ENCODE measurements around the gene HTR6. TPM values are rescaled to one million over a fixed set of nuclear protein-coding genes. Genes with fewer than 3 reads are reported as not detected.

The HTR6 gene
- total RNA-seq, 1 donor from 2014 or later, result not detected

DNA sequence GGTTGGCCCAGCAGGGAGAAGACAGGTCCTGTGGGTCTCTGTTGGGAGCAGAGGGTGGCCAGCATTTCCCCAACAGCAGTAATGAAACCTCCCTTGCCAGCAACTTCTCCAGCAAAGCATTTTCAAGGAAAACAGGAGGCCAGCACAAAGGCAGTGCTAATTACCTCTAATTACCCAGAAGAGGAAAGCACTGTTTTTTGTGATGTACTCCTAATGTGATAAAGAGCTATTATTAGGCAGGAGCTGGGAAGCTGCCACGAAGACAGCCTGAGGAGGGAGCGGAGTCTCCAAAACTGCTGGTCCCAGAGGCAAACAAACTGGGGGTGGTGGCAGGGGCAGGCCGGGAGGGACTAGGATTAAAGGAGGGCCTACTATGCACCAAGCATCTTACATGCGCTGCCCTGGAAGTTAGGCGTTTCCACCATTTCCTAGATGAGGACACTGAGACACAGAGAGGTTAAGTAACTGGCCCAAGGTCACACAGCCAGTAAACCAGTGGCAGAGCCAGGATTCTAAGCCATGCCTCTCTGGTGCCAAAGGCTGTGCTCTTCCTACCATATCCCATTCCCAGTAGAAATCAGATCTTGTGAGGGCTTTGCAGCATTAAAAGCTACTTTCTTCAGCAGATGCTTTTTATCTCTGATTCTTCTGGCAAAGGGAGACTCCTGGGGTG, 24.5 kb downstream of the HTR6 start:
- Mint-ChIP-seq H3K4me1 (ENCODE audit: unreplicated experiment) (no peaks in the 10 kb centered on the region), H3K4me3 (ENCODE audit: unreplicated experiment) (no peak overlapping the region), H3K27me3 (ENCODE audit: unreplicated experiment) (no peaks in the 10 kb centered on the region), H3K36me3 (ENCODE audit: low read depth, unreplicated experiment) (peaks cover 3% of the 10 kb centered on the region), H3K9me3 (ENCODE audit: unreplicated experiment) (no peaks in the 10 kb centered on the region), H3K27ac (ENCODE audit: unreplicated experiment) (no peak overlapping the region)
- TF ChIP-seq, protein P1, sequence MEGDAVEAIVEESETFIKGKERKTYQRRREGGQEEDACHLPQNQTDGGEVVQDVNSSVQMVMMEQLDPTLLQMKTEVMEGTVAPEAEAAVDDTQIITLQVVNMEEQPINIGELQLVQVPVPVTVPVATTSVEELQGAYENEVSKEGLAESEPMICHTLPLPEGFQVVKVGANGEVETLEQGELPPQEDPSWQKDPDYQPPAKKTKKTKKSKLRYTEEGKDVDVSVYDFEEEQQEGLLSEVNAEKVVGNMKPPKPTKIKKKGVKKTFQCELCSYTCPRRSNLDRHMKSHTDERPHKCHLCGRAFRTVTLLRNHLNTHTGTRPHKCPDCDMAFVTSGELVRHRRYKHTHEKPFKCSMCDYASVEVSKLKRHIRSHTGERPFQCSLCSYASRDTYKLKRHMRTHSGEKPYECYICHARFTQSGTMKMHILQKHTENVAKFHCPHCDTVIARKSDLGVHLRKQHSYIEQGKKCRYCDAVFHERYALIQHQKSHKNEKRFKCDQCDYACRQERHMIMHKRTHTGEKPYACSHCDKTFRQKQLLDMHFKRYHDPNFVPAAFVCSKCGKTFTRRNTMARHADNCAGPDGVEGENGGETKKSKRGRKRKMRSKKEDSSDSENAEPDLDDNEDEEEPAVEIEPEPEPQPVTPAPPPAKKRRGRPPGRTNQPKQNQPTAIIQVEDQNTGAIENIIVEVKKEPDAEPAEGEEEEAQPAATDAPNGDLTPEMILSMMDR (IDR thresholded peaks at IDR 0.05; ENCODE audit: unreplicated experiment), result no peak
- no peak for DNase-seq (ENCODE audit: low spot score)

DNA sequence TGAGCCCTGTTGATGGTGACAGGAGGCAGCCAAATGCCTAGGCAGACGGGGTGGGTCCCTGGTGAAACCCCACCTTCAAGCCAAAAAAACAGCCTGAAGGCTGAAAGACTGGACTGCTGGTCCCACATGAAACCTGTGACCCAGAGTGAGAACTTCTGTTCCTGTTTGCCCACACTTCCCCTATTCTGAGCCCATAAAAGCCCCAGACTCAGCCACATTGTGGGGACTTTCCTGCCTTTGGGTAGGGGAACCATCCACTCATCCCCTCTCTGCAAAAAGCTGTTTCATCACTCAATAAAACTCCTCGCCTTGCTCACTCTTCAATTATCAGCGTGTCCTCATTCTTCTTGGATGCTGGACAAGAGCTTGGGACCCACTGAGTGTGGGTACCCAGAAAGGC, 25.2 kb downstream of the HTR6 start:
- Mint-ChIP-seq H3K36me3 (ENCODE audit: low read depth, unreplicated experiment) (peaks cover 3% of the 10 kb centered on the region), H3K4me3 (ENCODE audit: unreplicated experiment) (no peak overlapping the region), H3K4me1 (ENCODE audit: unreplicated experiment) (no peaks in the 10 kb centered on the region), H3K9me3 (ENCODE audit: unreplicated experiment) (no peaks in the 10 kb centered on the region), H3K27ac (ENCODE audit: unreplicated experiment) (no peak overlapping the region), H3K27me3 (ENCODE audit: unreplicated experiment) (no peaks in the 10 kb centered on the region)
- no peak for DNase-seq (ENCODE audit: low spot score)
- TF ChIP-seq, protein P1 (IDR thresholded peaks at IDR 0.05; ENCODE audit: unreplicated experiment), result no peak

DNA sequence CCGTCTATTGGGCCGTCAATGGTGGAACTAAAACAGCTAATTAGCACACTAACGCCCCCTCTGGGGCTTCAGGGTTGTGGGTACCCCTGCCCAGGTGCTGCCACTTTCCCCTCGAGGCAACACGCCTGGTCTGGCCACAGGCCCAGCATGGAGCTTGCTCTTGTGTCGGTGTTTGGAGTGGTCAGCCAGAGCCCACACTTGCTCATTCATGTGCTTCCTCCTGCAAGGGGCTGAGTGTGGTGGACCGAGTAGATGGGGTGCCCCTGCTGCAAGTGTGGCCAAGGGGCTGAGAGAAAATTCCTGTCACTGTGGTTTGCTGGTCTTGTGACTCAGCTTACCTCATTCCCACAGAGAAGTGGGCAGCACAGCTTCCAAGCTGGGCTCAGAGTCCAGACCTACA, 25.7 kb downstream of the HTR6 start:
- Mint-ChIP-seq H3K36me3 (ENCODE audit: low read depth, unreplicated experiment) (peaks cover 3% of the 10 kb centered on the region), H3K27me3 (ENCODE audit: unreplicated experiment) (no peaks in the 10 kb centered on the region), H3K27ac (ENCODE audit: unreplicated experiment) (no peak overlapping the region), H3K4me1 (ENCODE audit: unreplicated experiment) (no peaks in the 10 kb centered on the region), H3K9me3 (ENCODE audit: unreplicated experiment) (no peaks in the 10 kb centered on the region), H3K4me3 (ENCODE audit: unreplicated experiment) (no peak overlapping the region)
- no peak for DNase-seq (ENCODE audit: low spot score)
- TF ChIP-seq, protein P1 (IDR thresholded peaks at IDR 0.05; ENCODE audit: unreplicated experiment), result no peak

DNA sequence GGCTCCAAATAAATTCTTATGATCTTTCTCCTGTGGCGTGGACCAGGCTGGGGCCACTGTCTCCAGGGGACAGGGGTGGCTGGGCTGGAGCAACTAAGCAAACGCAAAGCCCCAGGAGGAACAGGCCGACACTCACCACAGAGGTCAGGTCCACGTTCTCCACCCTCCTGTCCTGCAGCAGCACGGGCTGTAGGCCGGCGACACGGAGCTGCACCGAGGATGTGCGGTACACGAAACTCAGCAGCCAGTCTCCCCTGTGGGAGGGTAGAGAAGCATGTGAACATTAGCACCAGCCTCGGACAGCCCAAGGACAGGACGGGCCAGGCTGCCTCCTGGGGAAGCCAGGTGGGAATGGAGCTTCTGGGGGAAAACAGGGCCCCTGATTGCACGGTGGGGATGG, 29.6 kb downstream of the HTR6 start:
- H3K27ac Mint-ChIP-seq (ENCODE audit: unreplicated experiment), result no peak overlapping the region
- no peak for DNase-seq (ENCODE audit: low spot score)
- no peaks in the 10 kb centered on the region for H3K9me3 Mint-ChIP-seq (ENCODE audit: unreplicated experiment)
- no peak overlapping the region for H3K4me3 Mint-ChIP-seq (ENCODE audit: unreplicated experiment)
- H3K36me3 Mint-ChIP-seq (ENCODE audit: low read depth, unreplicated experiment), result peaks cover 3% of the 10 kb centered on the region
- peaks cover 1% of the 10 kb centered on the region for H3K27me3 Mint-ChIP-seq (ENCODE audit: unreplicated experiment)
- TF ChIP-seq, protein P1 (IDR thresholded peaks at IDR 0.05; ENCODE audit: unreplicated experiment), result no peak
- no peaks in the 10 kb centered on the region for H3K4me1 Mint-ChIP-seq (ENCODE audit: unreplicated experiment)

DNA sequence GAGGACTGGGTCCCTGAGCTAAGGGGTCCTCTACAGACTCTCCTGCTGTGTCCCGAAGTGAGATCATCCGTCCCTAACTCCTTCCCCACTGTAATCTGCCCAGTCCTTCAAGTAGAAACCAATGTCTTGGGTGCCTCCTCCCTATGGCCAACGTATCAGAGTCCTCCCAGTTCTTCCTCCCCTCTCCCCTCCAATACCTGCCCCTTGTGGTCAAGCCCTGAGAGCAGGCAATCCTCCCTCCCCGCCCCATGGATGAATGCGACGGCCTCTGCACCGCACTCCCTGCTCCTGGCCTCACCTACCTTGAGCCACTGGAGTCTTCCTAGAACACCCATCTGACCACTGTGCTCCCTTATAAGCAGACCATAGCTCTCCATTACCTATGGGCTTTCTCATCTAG, 31.1 kb downstream of the HTR6 start:
- no peak overlapping the region for H3K27ac Mint-ChIP-seq (ENCODE audit: unreplicated experiment)
- DNase-seq (ENCODE audit: low spot score), result no peak
- TF ChIP-seq, protein P1 (IDR thresholded peaks at IDR 0.05; ENCODE audit: unreplicated experiment), result no peak

More for the DNA sequence above, 31.1 kb downstream of the HTR6 start:
- Mint-ChIP-seq H3K9me3 (ENCODE audit: unreplicated experiment) (no peaks in the 10 kb centered on the region), H3K4me1 (ENCODE audit: unreplicated experiment) (no peaks in the 10 kb centered on the region), H3K4me3 (ENCODE audit: unreplicated experiment) (no peak overlapping the region), H3K36me3 (ENCODE audit: low read depth, unreplicated experiment) (no peaks in the 10 kb centered on the region), H3K27me3 (ENCODE audit: unreplicated experiment) (peaks cover 3% of the 10 kb centered on the region)
